ENCODE data around the gene TGM4. TPM values are rescaled to one million over a fixed set of nuclear protein-coding genes. Genes with fewer than 3 reads are reported as not detected.
"Not testable (repeated sequence)": the region's sequence is repeated elsewhere in the genome, so short reads cannot be mapped to it uniquely, and the experiment has no call there.

TGM4 gene
- total RNA-seq, 1 donor from 2014 or later: 0.09 TPM

DNA sequence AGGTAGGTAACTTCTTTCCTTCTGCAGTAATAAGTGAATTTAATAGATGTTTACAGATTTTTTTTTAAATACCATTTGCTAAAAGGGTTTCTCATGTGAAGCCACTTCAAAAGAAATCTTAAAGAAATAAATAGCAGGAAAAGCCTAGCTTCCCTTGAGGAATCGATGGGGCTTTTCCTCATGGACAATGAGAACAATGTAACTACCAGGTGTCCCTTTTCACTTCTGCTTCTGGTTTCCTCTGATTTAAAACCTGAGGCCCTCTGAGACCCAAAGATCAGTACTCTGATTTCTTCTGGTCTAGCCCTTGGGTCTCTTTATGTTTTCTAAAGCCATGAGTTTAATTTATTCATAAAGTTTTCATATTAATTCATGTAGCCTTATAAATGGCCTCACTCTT lies 25.8 kb upstream of the TGM4 start:
- no peak for DNase-seq (ENCODE audit: low spot score in 2 of 2, unreplicated experiment in 2 of 2)
- Mint-ChIP-seq H3K27me3 (ENCODE audit: low read depth) (no peaks in the 10 kb centered on the region), H3K4me1 (peaks cover 34% of the 10 kb centered on the region), H3K36me3 (peaks cover 4% of the 10 kb centered on the region), H3K4me3 (no peak overlapping the region), H3K27ac (no peak overlapping the region), H3K9me3 (no peaks in the 10 kb centered on the region)
- TF ChIP-seq, protein P1, sequence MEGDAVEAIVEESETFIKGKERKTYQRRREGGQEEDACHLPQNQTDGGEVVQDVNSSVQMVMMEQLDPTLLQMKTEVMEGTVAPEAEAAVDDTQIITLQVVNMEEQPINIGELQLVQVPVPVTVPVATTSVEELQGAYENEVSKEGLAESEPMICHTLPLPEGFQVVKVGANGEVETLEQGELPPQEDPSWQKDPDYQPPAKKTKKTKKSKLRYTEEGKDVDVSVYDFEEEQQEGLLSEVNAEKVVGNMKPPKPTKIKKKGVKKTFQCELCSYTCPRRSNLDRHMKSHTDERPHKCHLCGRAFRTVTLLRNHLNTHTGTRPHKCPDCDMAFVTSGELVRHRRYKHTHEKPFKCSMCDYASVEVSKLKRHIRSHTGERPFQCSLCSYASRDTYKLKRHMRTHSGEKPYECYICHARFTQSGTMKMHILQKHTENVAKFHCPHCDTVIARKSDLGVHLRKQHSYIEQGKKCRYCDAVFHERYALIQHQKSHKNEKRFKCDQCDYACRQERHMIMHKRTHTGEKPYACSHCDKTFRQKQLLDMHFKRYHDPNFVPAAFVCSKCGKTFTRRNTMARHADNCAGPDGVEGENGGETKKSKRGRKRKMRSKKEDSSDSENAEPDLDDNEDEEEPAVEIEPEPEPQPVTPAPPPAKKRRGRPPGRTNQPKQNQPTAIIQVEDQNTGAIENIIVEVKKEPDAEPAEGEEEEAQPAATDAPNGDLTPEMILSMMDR (IDR thresholded peaks at IDR 0.05; ENCODE audit: unreplicated experiment): no peak

DNA sequence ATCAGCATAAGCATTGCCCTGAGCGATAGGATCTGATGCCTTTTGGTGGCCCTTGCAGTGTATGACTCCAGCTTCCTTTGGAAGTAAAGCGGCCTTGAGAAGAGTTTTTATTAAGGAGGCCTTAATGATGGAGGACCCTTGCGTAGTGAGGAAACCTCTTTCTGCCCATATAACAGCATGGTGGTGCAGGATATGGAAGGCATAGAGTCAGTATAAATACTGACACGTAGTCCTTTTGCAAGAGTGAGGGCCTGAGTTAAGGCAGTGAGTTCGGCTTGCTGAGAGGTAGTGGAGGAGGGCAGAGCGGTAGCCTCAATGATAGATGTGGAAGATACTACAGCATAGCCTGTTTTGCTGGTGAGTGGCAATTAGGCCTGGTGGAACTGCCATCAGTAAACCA lies 17.7 kb upstream of the TGM4 start:
- DNase-seq (ENCODE audit: low spot score in 2 of 2, unreplicated experiment in 2 of 2); H3K9me3 Mint-ChIP-seq; H3K27me3 Mint-ChIP-seq (ENCODE audit: low read depth); H3K36me3 Mint-ChIP-seq; H3K4me3 Mint-ChIP-seq; H3K27ac Mint-ChIP-seq; H3K4me1 Mint-ChIP-seq: not testable (repeated sequence)

DNA sequence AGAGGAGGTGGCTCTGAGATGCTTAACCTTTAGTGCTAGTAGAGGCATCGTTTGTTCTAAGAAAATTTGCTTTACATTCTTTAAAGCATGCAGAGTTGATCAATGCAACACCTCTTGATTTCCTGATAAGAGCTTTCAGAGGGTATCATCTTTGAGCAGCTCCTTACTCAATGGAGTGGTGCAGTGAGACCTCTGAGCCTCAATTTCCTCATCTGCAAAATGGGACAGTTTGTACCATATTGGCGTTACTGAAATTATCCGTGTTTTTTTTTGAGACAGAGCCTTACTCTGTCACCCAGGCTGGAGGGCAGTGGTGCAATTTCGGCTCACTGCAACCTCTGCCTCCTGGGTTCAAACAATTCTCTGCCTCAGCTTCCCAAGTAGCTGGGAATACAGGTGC lies 14.3 kb upstream of the TGM4 start:
- no peak overlapping the region for H3K4me3 Mint-ChIP-seq
- no peaks in the 10 kb centered on the region for H3K9me3 Mint-ChIP-seq
- DNase-seq (ENCODE audit: low spot score in 2 of 2, unreplicated experiment in 2 of 2): no peak
- no peaks in the 10 kb centered on the region for H3K27me3 Mint-ChIP-seq (ENCODE audit: low read depth)
- TF ChIP-seq, protein P1 (IDR thresholded peaks at IDR 0.05; ENCODE audit: unreplicated experiment): no peak
- peaks cover 8% of the 10 kb centered on the region for H3K36me3 Mint-ChIP-seq
- peaks cover 17% of the 10 kb centered on the region for H3K4me1 Mint-ChIP-seq
- H3K27ac Mint-ChIP-seq: peak overlapping the region; percentile 76

DNA sequence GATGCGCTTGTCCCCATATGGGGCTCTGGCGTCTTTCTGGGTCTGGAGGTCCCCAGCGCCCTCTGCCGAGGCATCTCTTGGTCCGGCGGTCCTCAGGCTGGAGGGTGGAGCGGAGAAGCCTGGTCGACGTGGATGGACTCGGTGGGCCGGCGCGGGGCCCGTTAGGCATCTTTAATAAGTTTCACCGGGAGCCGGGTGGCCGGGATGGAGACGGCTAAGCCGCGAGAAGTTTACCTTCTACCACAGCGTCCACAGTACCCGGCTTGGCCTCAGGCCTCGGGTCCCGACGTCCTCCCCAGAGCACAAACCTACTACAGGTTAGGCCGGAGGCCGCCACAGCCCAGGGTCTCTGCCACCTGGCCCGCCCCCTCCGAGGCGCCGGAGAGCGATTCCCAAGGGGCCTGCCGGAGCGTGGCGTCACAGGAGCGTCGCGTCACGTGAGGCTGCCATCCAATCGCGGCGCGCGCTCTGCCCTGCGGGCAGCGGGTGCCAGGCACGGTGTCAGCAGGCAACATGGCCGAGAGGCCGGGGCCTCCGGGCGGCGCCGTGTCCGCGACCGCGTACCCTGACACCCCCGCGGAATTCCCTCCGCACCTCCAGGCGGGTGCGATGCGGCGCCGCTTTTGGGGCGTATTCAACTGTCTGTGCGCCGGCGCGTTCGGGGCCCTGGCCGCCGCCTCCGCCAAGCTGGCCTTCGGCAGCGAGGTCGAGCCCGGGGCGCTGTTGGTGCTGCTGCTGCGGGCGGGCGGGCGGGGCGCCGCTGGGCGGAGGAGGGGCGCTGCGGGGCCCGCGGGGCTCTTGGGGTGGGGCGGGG lies 12.8 kb upstream of the TGM4 start, which contains the start of gene TMEM42:
Gene TMEM42 (plus strand): TSS at position 501 of the 814 bp plus-strand sequence. CDS start 13 bp downstream, at position 514.
- DNase-seq (ENCODE audit: low spot score in 2 of 2, unreplicated experiment in 2 of 2): peak; percentile 88 to 91
- no peaks in the 10 kb centered on the region for H3K9me3 Mint-ChIP-seq

DNA sequence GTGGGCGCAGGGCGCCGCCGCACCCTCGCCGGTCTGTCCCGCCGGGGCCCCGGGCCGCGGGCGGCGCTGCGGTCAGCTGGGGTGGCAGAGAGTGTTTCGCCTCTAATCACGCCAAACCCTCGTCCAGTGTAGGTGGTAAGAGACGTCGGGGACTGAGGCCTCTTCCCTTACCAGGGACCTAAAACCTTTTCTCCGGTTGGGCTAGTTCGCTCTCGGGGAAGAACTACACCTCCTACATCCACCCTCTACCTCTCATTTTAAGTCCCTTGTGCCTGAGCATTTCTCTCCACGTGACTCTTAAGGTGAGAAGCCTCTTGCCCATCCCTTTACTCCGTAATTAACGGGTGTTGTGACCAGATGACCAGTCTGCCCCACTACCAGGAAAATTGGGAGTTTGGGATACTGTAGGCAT lies 12.2 kb upstream of the TGM4 start:
- Mint-ChIP-seq H3K36me3 (peaks cover 25% of the 10 kb centered on the region), H3K4me1 (peaks cover 17% of the 10 kb centered on the region), H3K27ac (peak overlapping the region; percentile 99), H3K4me3 (peak overlapping the region; percentile 83), H3K27me3 (ENCODE audit: low read depth) (no peaks in the 10 kb centered on the region), H3K9me3 (peaks cover under 1% of the 10 kb centered on the region)
- no peak for DNase-seq (ENCODE audit: low spot score in 2 of 2, unreplicated experiment in 2 of 2)
- TF ChIP-seq, protein P1 (IDR thresholded peaks at IDR 0.05; ENCODE audit: unreplicated experiment): no peak

More for the DNA sequence above, 12.8 kb upstream of the TGM4 start, which contains the start of gene TMEM42:
- Mint-ChIP-seq H3K36me3 (peaks cover 19% of the 10 kb centered on the region), H3K4me3 (peak within 1 kb of the TSS; percentile 83), H3K27me3 (ENCODE audit: low read depth) (no peaks in the 10 kb centered on the region), H3K27ac (peak within 1 kb of the TSS; percentile 99), H3K4me1 (peaks cover 17% of the 10 kb centered on the region)
- TF ChIP-seq, protein P1 (IDR thresholded peaks at IDR 0.05; ENCODE audit: unreplicated experiment): no peak

DNA sequence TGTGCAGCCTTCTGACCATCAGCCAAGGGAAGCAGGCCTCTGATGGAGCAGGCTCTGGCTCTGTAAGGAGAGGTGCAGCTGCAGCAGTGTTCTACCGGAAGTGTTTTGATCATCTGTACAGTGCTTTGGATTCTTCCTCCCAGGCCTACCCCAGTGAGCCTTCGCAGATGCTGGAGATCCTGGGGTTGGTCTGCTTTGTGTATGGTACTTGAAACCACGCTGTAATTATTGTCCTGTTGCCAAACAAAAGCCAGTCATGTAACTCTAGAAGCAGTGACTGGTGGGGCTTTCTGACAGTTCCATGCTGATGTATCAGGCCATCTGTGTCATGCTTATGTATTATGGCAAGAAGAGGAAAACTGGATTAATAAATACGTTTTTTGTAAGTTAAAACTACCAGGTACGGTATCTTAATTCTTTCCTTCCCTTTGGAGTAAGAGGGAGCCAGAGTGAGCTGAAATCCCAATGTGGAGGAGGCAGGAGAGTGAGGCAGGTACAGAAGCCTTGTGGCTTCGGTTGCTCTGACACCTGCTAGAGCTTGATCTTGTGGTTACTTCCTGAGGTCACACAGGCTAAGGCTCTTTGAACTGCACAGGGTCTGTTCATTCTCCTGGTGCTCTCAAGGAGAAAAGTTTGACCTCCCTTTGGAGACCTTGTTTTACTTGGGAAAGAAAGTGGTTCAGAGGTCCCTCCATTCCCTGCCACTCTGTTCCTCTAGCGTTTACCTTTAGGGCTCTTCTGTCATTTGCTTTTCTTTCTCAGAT lies 9.0 kb upstream of the TGM4 start:
- Mint-ChIP-seq H3K4me1 (peaks cover 17% of the 10 kb centered on the region), H3K4me3 (no peak overlapping the region)
- TF ChIP-seq, protein P1 (IDR thresholded peaks at IDR 0.05; ENCODE audit: unreplicated experiment): no peak

More for the DNA sequence above, 9.0 kb upstream of the TGM4 start:
- DNase-seq (ENCODE audit: low spot score in 2 of 2, unreplicated experiment in 2 of 2): no peak
- peaks cover 13% of the 10 kb centered on the region for H3K9me3 Mint-ChIP-seq
- H3K27ac Mint-ChIP-seq: no peak overlapping the region
- peaks cover 33% of the 10 kb centered on the region for H3K36me3 Mint-ChIP-seq
- no peaks in the 10 kb centered on the region for H3K27me3 Mint-ChIP-seq (ENCODE audit: low read depth)
